H1 (cell line): ENCODE results near the gene IKZF1. TPM values are rescaled to one million over a fixed set of nuclear protein-coding genes. Genes with fewer than 3 reads are reported as not detected.

ENCODE experiments used
- CTCF ChIA-PET: fragments of 300-600 bp; sonication (Branson Sonifier 250); formaldehyde crosslinking; loops from one replicate; lab custom pipeline; 2021; ENCODE audit not compliant: partially characterized antibody; lab: Charles Lee
- POLR2A ChIA-PET: fragments of 300-600 bp; sonication (Branson Sonifier 250); formaldehyde crosslinking; loops from one replicate; lab custom pipeline; 2021; ENCODE audit warnings: inconsistent platforms; ENCODE audit not compliant: partially characterized antibody; lab: Charles Lee
- DNase-seq, 2 experiments: peaks; one replicate each; pipeline versions ENCODE4 v3.0.0 to v3.0.0-alpha.2; 2010 to 2022; ENCODE audit warnings: low spot score in 2 of 2, low read depth in 1 of 2, mixed read lengths in 1 of 2
- FAIRE-seq: peaks from 2 replicates; lab custom pipeline; 2011; peaks lifted over from hg19 to GRCh38; lab: Jason Lieb, UNC
- H2AFZ ChIP-seq: 2 replicates; pipeline ENCODE4 v1.8.1; 2012; ENCODE audit warnings: low read length, inconsistent platforms
- H2AK5ac ChIP-seq: 2 replicates; pipeline ENCODE4 v1.6.1; 2013; ENCODE audit warnings: low read depth, low read length
- H2BK120ac ChIP-seq: replicated peaks from 2 replicates; pipeline ENCODE3; 2013; ENCODE audit warnings: low read depth, low read length, inconsistent platforms
- H2BK12ac ChIP-seq: 2 replicates; pipeline ENCODE4 v1.6.1; 2013; ENCODE audit warnings: low read depth, low read length
- H2BK15ac ChIP-seq: 2 replicates; pipeline ENCODE4 v1.6.1; 2013; ENCODE audit warnings: low read length
- H2BK20ac ChIP-seq: 2 replicates; pipeline ENCODE4 v1.6.1; 2013; ENCODE audit warnings: low read length
- H2BK5ac ChIP-seq: 2 replicates; pipeline ENCODE4 v1.6.1; 2013; ENCODE audit warnings: low read depth, low read length
- H3K14ac ChIP-seq: 2 replicates; pipeline ENCODE4 v1.6.1; 2013; ENCODE audit warnings: inconsistent platforms; ENCODE audit not compliant: insufficient read length
- H3K18ac ChIP-seq: 2 replicates; pipeline ENCODE4 v1.6.1; 2013; ENCODE audit warnings: low read length; ENCODE audit errors: extremely low read depth
- H3K23ac ChIP-seq: 2 replicates; pipeline ENCODE4 v1.6.1; 2013; ENCODE audit warnings: inconsistent platforms; ENCODE audit not compliant: insufficient read length
- H3K23me2 ChIP-seq: 2 replicates; pipeline ENCODE4 v1.6.1; 2013; ENCODE audit warnings: low read depth, low read length
- H3K27ac ChIP-seq: 2 replicates; pipeline ENCODE4 v1.6.1; 2011; ENCODE audit warnings: low read depth, low read length, inconsistent platforms
- H3K27me3 ChIP-seq, 4 experiments: replicated peaks in 1 of 4; 1 replicate in 1 of 4; 2 replicates in 3 of 4; pipeline versions ENCODE4 v1.6.1 to v1.8.1; 2011 to 2013; ENCODE audit warnings: low read length in 3 of 4, mild to moderate bottlenecking in 3 of 4, inconsistent platforms in 2 of 4, mixed read lengths in 2 of 4, moderate library complexity in 1 of 4; ENCODE audit not compliant: control insufficient read depth in 3 of 4, insufficient read depth in 3 of 4; ENCODE audit errors: extremely low read depth in 1 of 4
- H3K36me3 ChIP-seq, 4 experiments: 2 replicates each; pipeline versions ENCODE4 v1.6.1 to v1.8.1; 2011 to 2013; ENCODE audit warnings: mild to moderate bottlenecking in 4 of 4, low read length in 3 of 4, moderate library complexity in 2 of 4, control low read depth in 1 of 4, inconsistent platforms in 1 of 4; ENCODE audit not compliant: insufficient read depth in 4 of 4, control insufficient read depth in 2 of 4
- H3K4ac ChIP-seq: replicated peaks from 2 replicates; pipeline ENCODE3; 2013; ENCODE audit warnings: low read length, low read depth, mixed read lengths, inconsistent platforms; ENCODE audit not compliant: insufficient read length
- H3K4me1 ChIP-seq, 4 experiments: replicated peaks in 1 of 4; 1 replicate in 1 of 4; 2 replicates in 3 of 4; pipeline versions ENCODE4 v1.6.1 to v1.8.1; 2011 to 2013; ENCODE audit warnings: low read length in 3 of 4, inconsistent platforms in 2 of 4, mixed read lengths in 1 of 4; ENCODE audit not compliant: insufficient read depth in 4 of 4, control insufficient read depth in 3 of 4
- H3K4me2 ChIP-seq, 2 experiments: 2 replicates each; pipeline versions ENCODE4 v1.6.1 to v1.8.1; 2011 to 2013; ENCODE audit warnings: low read depth in 2 of 2, low read length in 2 of 2, control low read depth in 1 of 2, inconsistent platforms in 1 of 2, mild to moderate bottlenecking in 1 of 2; ENCODE audit not compliant: insufficient read depth in 1 of 2
- H3K4me3 ChIP-seq, 4 experiments: fragments of 200-600, 300-600 bp in 1 of 4; sonication (generic), shearing (Covaris generic), sonication (Bioruptor Twin) in 1 of 4; 2 replicates each; pipeline versions ENCODE4 v1.5.1 to v1.8.1; 2011 to 2016; ENCODE audit warnings: low read length in 4 of 4, low read depth in 3 of 4, control low read depth in 2 of 4, inconsistent platforms in 2 of 4, mild to moderate bottlenecking in 2 of 4, mixed read lengths in 1 of 4, moderate library complexity in 1 of 4; ENCODE audit not compliant: insufficient read depth in 2 of 4; ENCODE audit errors: extremely low read depth in 1 of 4
- H3K56ac ChIP-seq: replicated peaks from 2 replicates; pipeline ENCODE3; 2013; ENCODE audit warnings: low read depth, mild to moderate bottlenecking, mixed read lengths, low read length, inconsistent platforms; ENCODE audit not compliant: insufficient read length
- H3K79me1 ChIP-seq: 2 replicates; pipeline ENCODE4 v1.6.1; 2013; ENCODE audit warnings: low read depth, low read length, control low read depth
- H3K79me2 ChIP-seq, 2 experiments: 2 replicates each; pipeline versions ENCODE4 v1.6.1 to v1.8.1; 2012 to 2013; ENCODE audit warnings: low read length in 2 of 2, mild to moderate bottlenecking in 2 of 2, inconsistent platforms in 1 of 2; ENCODE audit not compliant: insufficient read depth in 2 of 2, control insufficient read depth in 1 of 2
- H3K9ac ChIP-seq, 4 experiments: replicated peaks in 1 of 4; 1 replicate in 1 of 4; 2 replicates in 3 of 4; pipeline versions ENCODE4 v1.6.1 to v1.8.1; 2011 to 2013; ENCODE audit warnings: low read depth in 3 of 4, low read length in 3 of 4, control low read depth in 2 of 4, mild to moderate bottlenecking in 2 of 4, moderate library complexity in 2 of 4, inconsistent platforms in 1 of 4; ENCODE audit errors: extremely low read depth in 1 of 4
- H3K9me3 ChIP-seq, 2 experiments: 2 replicates each; pipeline versions ENCODE4 v1.6.1 to v1.8.1; 2012 to 2013; ENCODE audit warnings: mild to moderate bottlenecking in 2 of 2, moderate library complexity in 2 of 2, control low read depth in 1 of 2, inconsistent platforms in 1 of 2, low read depth in 1 of 2, low read length in 1 of 2, mixed read lengths in 1 of 2; ENCODE audit not compliant: insufficient read depth in 2 of 2
- H4K20me1 ChIP-seq, 2 experiments: replicated peaks in 1 of 2; 2 replicates each; pipeline versions ENCODE3 to v1.8.1; 2011 to 2013; ENCODE audit warnings: inconsistent platforms in 2 of 2, low read length in 2 of 2, mild to moderate bottlenecking in 1 of 2; ENCODE audit not compliant: insufficient read depth in 2 of 2, control insufficient read depth in 1 of 2
- H4K5ac ChIP-seq: 2 replicates; pipeline ENCODE4 v1.6.1; 2013; ENCODE audit warnings: low read length, low read depth, mixed read lengths, inconsistent platforms; ENCODE audit not compliant: insufficient read length
- H4K8ac ChIP-seq: 2 replicates; pipeline ENCODE4 v1.8.0; 2013; ENCODE audit warnings: mild to moderate bottlenecking, moderate library complexity, low read length, inconsistent platforms; ENCODE audit not compliant: insufficient read depth; ENCODE audit errors: extremely low read depth
- H4K91ac ChIP-seq: replicated peaks from 2 replicates; pipeline ENCODE3; 2013; ENCODE audit warnings: low read length, mixed read lengths, inconsistent platforms; ENCODE audit not compliant: insufficient read length
- CREB1 ChIP-seq: IDR thresholded peaks from 2 replicates; pipeline ENCODE4 v1.6.1; 2012; ENCODE audit warnings: inconsistent platforms
- CTBP2 ChIP-seq: IDR thresholded peaks from 2 replicates; pipeline ENCODE4 v1.7.0; 2011; ENCODE audit warnings: borderline replicate concordance, mild to moderate bottlenecking, moderate library complexity, mixed read lengths, low read length; ENCODE audit not compliant: insufficient read depth, insufficient read length
- RBBP5 ChIP-seq: IDR thresholded peaks from 2 replicates; pipeline ENCODE4 v1.7.1; 2012; ENCODE audit warnings: low read depth, mild to moderate bottlenecking, inconsistent platforms, low read length, moderate library complexity, borderline replicate concordance
- SAP30 ChIP-seq: fragments of 300-600 bp; sonication (generic); IDR thresholded peaks from 2 replicates; pipeline ENCODE4 v1.7.1; 2012; ENCODE audit warnings: low read length, moderate library complexity, mild to moderate bottlenecking, inconsistent platforms; ENCODE audit not compliant: insufficient read depth, insufficient replicate concordance
- YY1 ChIP-seq: IDR thresholded peaks from 2 replicates; pipeline ENCODE4 v1.6.1; 2011; ENCODE audit warnings: low read depth, mild to moderate bottlenecking, low read length
- WGBS, 2 experiments: shearing (Covaris generic) in 1 of 2; methylation state at CpG; one replicate each; pipeline versions ENCODE4 v1.1.6 to v1.1.7; 2013 to 2015; ENCODE audit warnings: low lambda C conversion rate in 2 of 2, mixed read lengths in 2 of 2, inconsistent platforms in 1 of 2, low coverage in 1 of 2, missing lambda C conversion rate in 1 of 2; ENCODE audit not compliant: insufficient replicate concordance in 2 of 2, insufficient coverage in 1 of 2, insufficient read length in 1 of 2; ENCODE audit errors: extremely low coverage in 1 of 2, missing lambda C conversion rate in 1 of 2; 5-methylcytosine and 5-hydroxymethylcytosine counted together
- polyA plus RNA-seq, 7 experiments: library from polyadenylated mRNA; depleted of rRNA in 3 of 7; stranded (reverse) in 5 of 7; unstranded in 2 of 7; fragments of >200 nt in 5 of 7; fragments of 200-250 nt in 2 of 7; gene quantifications; 1 replicate in 5 of 7; 2 replicates in 1 of 7; 4 replicates in 1 of 7; pipeline versions ENCODE4 v1.2.1 to v1.2.3, GENCODE V29; 2011 to 2013; ENCODE audit warnings: missing spikeins in 2 of 7, mixed read lengths in 2 of 7
- total RNA-seq: library from RNA; stranded (reverse); fragmentation: NEBNext Ultra II Directional; extraction: Animal tissue kit (Norgen Biotek cat#: 25700); gene quantifications from 2 replicates; pipeline ENCODE4 v1.2.1, GENCODE V29; 2021

IKZF1 gene
- total and polyA plus RNA-seq, 2 of the 8 experiments (the other 6 are each of a cell fraction or from before 2014, with no cell fraction given) = 0.74 to 1.5 TPM

DNA sequence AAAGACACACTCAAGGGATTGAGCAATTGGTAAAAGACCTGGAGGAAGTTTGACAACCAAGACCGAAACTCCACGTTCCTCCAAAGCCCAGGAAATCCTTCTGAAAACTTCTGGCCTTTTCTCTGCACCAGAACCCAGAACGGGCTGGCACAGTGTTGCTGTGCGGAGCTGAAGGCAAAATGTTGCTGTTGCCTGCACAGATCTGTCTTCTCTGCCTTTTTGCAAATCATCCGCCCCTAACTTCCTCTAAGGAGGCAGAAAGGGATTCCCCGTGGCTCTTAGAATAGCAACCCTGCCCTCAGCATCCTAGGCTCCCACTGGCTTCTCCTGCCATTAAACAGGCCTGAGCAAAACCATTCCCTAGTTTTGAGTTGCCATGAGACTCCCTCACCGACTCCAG, 100.7 kb downstream of the IKZF1 start:
- Histone ChIP-seq H4K5ac (no peak overlapping the region), H2BK12ac (no peak overlapping the region), H3K23me2 (no peaks in the 10 kb centered on the region), H2AK5ac (no peak overlapping the region), H4K8ac (no peak overlapping the region), H3K14ac (no peak overlapping the region), H2BK120ac (no peak overlapping the region), H3K4me1 (no peaks in the 10 kb centered on the region), H4K91ac (no peak overlapping the region), H3K36me3 (no peaks in the 10 kb centered on the region), H2BK15ac (no peak overlapping the region), H4K20me1 (no peaks in the 10 kb centered on the region), H2BK20ac (no peak overlapping the region), H3K9ac (no peak overlapping the region), H3K79me2 (no peaks in the 10 kb centered on the region), H3K4ac (no peak overlapping the region), H2BK5ac (no peak overlapping the region), H3K4me3 (no peak overlapping the region), H3K56ac (no peak overlapping the region), H2AFZ (no peak overlapping the region), H3K27ac (no peak overlapping the region), H3K79me1 (no peaks in the 10 kb centered on the region; the same call in 1 of the 2 replicates), H3K23ac (no peak overlapping the region), H3K27me3 (no peaks in the 10 kb centered on the region; a peak in 1 of 7 replicates), H3K4me2 (no peak overlapping the region), H3K9me3 (no peaks in the 10 kb centered on the region), H3K18ac (no peak overlapping the region)
- POLR2A ChIA-PET = no interaction called here
- no peak for TF ChIP-seq YY1
- no peak for TF ChIP-seq RBBP5
- no peak for TF ChIP-seq CTBP2
- TF ChIP-seq CREB1 = no peak
- no peak for TF ChIP-seq SAP30
- FAIRE-seq (no peak), DNase-seq (no peak)
- CTCF ChIA-PET = interaction anchor here (0.7 to 6.9 kb wide), 5 partner anchors 11 to 198 kb away, joined by 3 to 50 read pairs (median 3); no protein-coding TSS in a partner anchor
- 87% methylated on average over 7 of the region's 7 CpGs; no CpG with 5 or more reads in 1 of the 2 experiments for WGBS, 2 experiments
